K562 (cell line): ENCODE data around the gene CACTIN. TPM values are rescaled to one million over a fixed set of nuclear protein-coding genes. Genes with fewer than 3 reads are reported as not detected.

Experiments used
- ATAC-seq: fragments of 200-7000 bp; cut with Tn5 transposase; 3 replicates; pipeline ENCODE4 v1.9.1; 2020; ENCODE audit warnings: moderate library complexity
- BruUV-seq: library from RNA; stranded (reverse); fragments of 400-500 nt; replicated peaks from 2 replicates; lab custom pipeline; 2021; lab: Mats Ljungman, UMichigan
- CTCF ChIA-PET: fragments of 300-600 bp; formaldehyde crosslinking; extraction: SDS; loops from one replicate; lab custom pipeline; 2021; ENCODE audit warnings: low intra/inter-chr PET ratio; lab: Yijun Ruan, JAX
- POLR2A ChIA-PET: fragments of 300-600, 350-650 bp; sonication (Branson Sonifier 250); formaldehyde crosslinking; extraction: SDS; loops from one replicate; lab custom pipeline; 2021; ENCODE audit warnings: antibody characterized with exemption, inconsistent platforms; lab: Yijun Ruan, JAX
- DNase-seq, 4 experiments: peaks; one replicate each; pipeline versions ENCODE4 v3.0.0 to v3.0.0-alpha.2; 2011 to 2018; ENCODE audit warnings: low spot score in 3 of 4, mixed read lengths in 3 of 4; ENCODE audit errors: extremely low read depth in 1 of 4
- FAIRE-seq: peaks from 2 replicates; lab custom pipeline; 2011; peaks lifted over from hg19 to GRCh38; lab: Jason Lieb, UNC
- H2AFZ ChIP-seq: 2 replicates; pipeline ENCODE4 v1.6.0; 2011; ENCODE audit warnings: low read depth, low read length, control low read depth, inconsistent platforms
- H3K27ac ChIP-seq: fragments of 200-600 bp; 3 replicates; pipeline ENCODE4 v1.8.0; 2011; ENCODE audit warnings: low read depth, mild to moderate bottlenecking, control low read depth, inconsistent platforms, low read length, moderate library complexity, mixed read lengths; ENCODE audit errors: extremely low read depth
- H3K27me3 ChIP-seq, 2 experiments: fragments of 300-600 bp in 1 of 2; 2 replicates in 1 of 2; 3 replicates in 1 of 2; pipeline versions ENCODE4 v1.6.0 to v1.8.0; 2011; ENCODE audit warnings: inconsistent platforms in 2 of 2, low read length in 2 of 2, mild to moderate bottlenecking in 1 of 2, mixed read lengths in 1 of 2, moderate library complexity in 1 of 2; ENCODE audit not compliant: control insufficient read depth in 2 of 2, insufficient read depth in 2 of 2
- H3K36me3 ChIP-seq: fragments of 300-600 bp; 3 replicates; pipeline ENCODE4 v1.8.0; 2011; ENCODE audit warnings: mild to moderate bottlenecking, low read length, inconsistent platforms; ENCODE audit not compliant: control insufficient read depth, insufficient read depth
- H3K4me1 ChIP-seq, 2 experiments: fragments of 200-600 bp in 1 of 2; replicated peaks in 1 of 2; 2 replicates in 1 of 2; 3 replicates in 1 of 2; pipeline versions ENCODE4 v1.5.1 to v1.8.0; 2011; ENCODE audit warnings: inconsistent platforms in 2 of 2, low read length in 2 of 2, mild to moderate bottlenecking in 1 of 2, mixed read lengths in 1 of 2, moderate library complexity in 1 of 2; ENCODE audit not compliant: control insufficient read depth in 2 of 2, insufficient read depth in 2 of 2
- H3K4me2 ChIP-seq: 2 replicates; pipeline ENCODE4 v1.6.1; 2011; ENCODE audit warnings: low read length, control low read depth, inconsistent platforms, mixed read lengths; ENCODE audit not compliant: insufficient read depth
- H3K4me3 ChIP-seq: fragments of 200-600 bp; sonication (generic), shearing (Covaris generic); 2 replicates; pipeline ENCODE4 v1.5.1; 2016; ENCODE audit warnings: control low read depth, inconsistent platforms
- H3K79me2 ChIP-seq: fragments of 200-600 bp; 3 replicates; pipeline ENCODE4 v1.8.0; 2011; ENCODE audit warnings: low read length, inconsistent platforms; ENCODE audit not compliant: control insufficient read depth, insufficient read depth
- H3K9ac ChIP-seq, 2 experiments: 2 replicates each; pipeline versions ENCODE4 v1.6.0 to v1.6.1; 2011; ENCODE audit warnings: low read depth in 2 of 2, low read length in 2 of 2, control low read depth in 1 of 2, inconsistent platforms in 1 of 2, mild to moderate bottlenecking in 1 of 2, mixed read lengths in 1 of 2; ENCODE audit not compliant: insufficient read depth in 1 of 2
- H3K9me1 ChIP-seq: one replicate; pipeline ENCODE4 v1.6.0; 2011; ENCODE audit warnings: inconsistent platforms, mild to moderate bottlenecking, low read length, moderate library complexity; ENCODE audit not compliant: control insufficient read depth, insufficient read depth
- H3K9me3 ChIP-seq: replicated peaks from 2 replicates; pipeline ENCODE4 v1.5.1; 2011; ENCODE audit warnings: low read depth, low read length, inconsistent platforms; ENCODE audit not compliant: control insufficient read depth, insufficient read depth
- H4K20me1 ChIP-seq: replicated peaks from 2 replicates; pipeline ENCODE4 v1.6.1; 2011; ENCODE audit warnings: low read length, inconsistent platforms, mixed read lengths; ENCODE audit not compliant: control insufficient read depth, insufficient read depth
- CREB3L1 ChIP-seq: fragments of 450-650 bp; IDR thresholded peaks from 2 replicates; pipeline ENCODE4 v1.6.1; 2014; ENCODE audit warnings: low read depth, mild to moderate bottlenecking, moderate library complexity, borderline replicate concordance
- KDM5B ChIP-seq: fragments of 200-600 bp; sonication (generic); IDR thresholded peaks from 2 replicates; pipeline ENCODE4 v1.6.1; 2012; ENCODE audit warnings: low read depth, mild to moderate bottlenecking, moderate library complexity, low read length, control low read depth, inconsistent platforms; ENCODE audit not compliant: insufficient replicate concordance
- MLLT1 ChIP-seq, 2 experiments: fragments of 450-650 bp; IDR thresholded peaks; 2 replicates each; pipeline ENCODE4 v1.6.1; 2016
- POLR2G ChIP-seq: fragments of 200-400 bp; formaldehyde crosslinking; IDR thresholded peaks from 2 replicates; pipeline ENCODE4 v1.6.1; 2017; ENCODE audit warnings: low read depth, mild to moderate bottlenecking, antibody characterized with exemption, low read length, moderate library complexity
- RBFOX2 ChIP-seq: fragments of 200-400 bp; formaldehyde crosslinking; IDR thresholded peaks from 2 replicates; pipeline ENCODE4 v1.6.1; 2017; ENCODE audit warnings: low read depth, mild to moderate bottlenecking, low read length, moderate library complexity
- WGBS: fragments of 100-300 bp; shearing (Covaris generic); methylation state at CpG from one replicate; pipeline ENCODE4 v1.1.6; 2016; ENCODE audit warnings: low coverage, mixed read lengths; ENCODE audit not compliant: insufficient coverage; ENCODE audit errors: missing lambda C conversion rate; 5-methylcytosine and 5-hydroxymethylcytosine counted together
- in situ Hi-C: fragments of 300-500 bp; cut with MboI; formaldehyde crosslinking; loops from 4 replicates; pipeline ENCODE4 v1.15.0; 2018; ENCODE audit warnings: inconsistent platforms, mixed read lengths
- intact Hi-C: fragments of 100-400 bp; cut with micrococcal nuclease; formaldehyde crosslinking; loops from 2 replicates; pipeline ENCODE4 v1.14.2; 2022
- polyA plus RNA-seq, 8 experiments: library from polyadenylated mRNA; depleted of rRNA in 4 of 8; stranded (reverse) in 5 of 8; unstranded in 3 of 8; fragments of >200 nt; fragmentation: Nextera tagmentation in 2 of 8; fragmentation: Illumina TruSeq in 1 of 8; extraction: Ambion mirVana in 2 of 8; extraction: Trizol in 1 of 8; gene quantifications; 2 replicates each; pipeline versions ENCODE4 v1.2.1 to v1.2.3, GENCODE V29; 2011 to 2014; ENCODE audit warnings: inconsistent platforms in 1 of 8, missing spikeins in 1 of 8
- total RNA-seq, 7 experiments: library from RNA; depleted of rRNA in 6 of 7; stranded (reverse); fragments of >200 nt in 6 of 7; fragmentation: Illumina TruSeq in 2 of 7; extraction: Trizol in 2 of 7; gene quantifications; 2 replicates each; pipeline versions ENCODE4 v1.2.1 to v1.2.3, GENCODE V29; 2011 to 2021; ENCODE audit warnings: low replicate concordance in 1 of 7

CACTIN gene
- total and polyA plus RNA-seq, 9 of the 15 experiments (the other 6 are each of a cell fraction or from before 2014, with no cell fraction given) = 0.15 to 49.2 (median 15.0) TPM

DNA sequence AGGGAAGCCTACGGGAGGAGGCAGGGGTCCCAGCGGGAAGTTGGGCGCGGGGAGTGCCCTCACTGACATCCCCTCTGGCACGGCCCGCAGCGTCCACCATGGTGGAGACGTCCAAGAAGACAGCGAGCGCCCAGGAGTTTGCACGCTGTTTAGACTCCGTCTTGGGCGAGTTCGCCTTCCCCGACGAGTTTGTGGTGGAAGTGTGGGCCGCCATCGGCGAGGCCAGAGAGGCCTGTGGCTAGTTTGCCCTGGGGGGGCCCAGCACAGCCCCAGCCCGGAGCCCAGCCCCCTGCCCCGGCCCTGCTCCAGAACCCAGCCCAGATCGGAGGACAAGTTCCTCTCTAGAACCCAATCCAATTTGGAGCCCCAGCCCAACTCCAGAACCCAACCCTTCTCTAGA is 36.6 kb downstream of the CACTIN start:
- WGBS = 92% methylated on average over 14 of the region's 22 CpGs
- no peaks in the 10 kb centered on the region for H3K9me1 ChIP-seq
- no peaks in the 10 kb centered on the region for H3K79me2 ChIP-seq
- peaks cover 14% of the 10 kb centered on the region for H3K9me3 ChIP-seq
- no peak for DNase-seq
- POLR2A ChIA-PET = interaction anchor here (0.7 to 1.3 kb wide), 4 partner anchors 13 to 1570 kb away, joined by 3 to 4 read pairs (median 3); no protein-coding TSS in a partner anchor
- H3K4me1 ChIP-seq = peaks cover 0 to 31% of the 10 kb centered on the region in 2 experiments; a peak in 2 of 5 replicates
- H3K27me3 ChIP-seq = no peaks in the 10 kb centered on the region
- in situ Hi-C loops = no loop called here
- intact Hi-C loops = no loop called here
- TF ChIP-seq RBFOX2 = 0 out of 2 replicates have a peak, but pooled peaks have one; percentile 19
- TF ChIP-seq POLR2G = 0 out of 2 replicates have a peak, but pooled peaks have one; percentile 16
- TF ChIP-seq CREB3L1 = peak; percentile 11; the same call in 1 of the 2 replicates
- TF ChIP-seq MLLT1 (IDR thresholded peaks at IDR 0.05) = no peak
- no peak for TF ChIP-seq KDM5B
- no peak overlapping the region for H3K9ac ChIP-seq
- no peak overlapping the region for H3K4me2 ChIP-seq
- no peaks in the 10 kb centered on the region for H4K20me1 ChIP-seq
- BruUV-seq = no TSS peak
- CTCF ChIA-PET = no interaction called here
- no peak for FAIRE-seq
- H3K4me3 ChIP-seq = no peak overlapping the region
- H3K27ac ChIP-seq = no peak overlapping the region
- H2AFZ ChIP-seq = no peak overlapping the region
- no peak for ATAC-seq
- H3K36me3 ChIP-seq = peaks cover 3% of the 10 kb centered on the region; the same call in 1 of the 3 replicates
